PC-3 (cell line): ENCODE results near the gene ARHGAP8.

Experiments used
- EZH2 ChIP-seq: fragments of 300-600 bp; sonication (generic); IDR thresholded peaks from one replicate; pipeline ENCODE4 v1.6.1; 2017; ENCODE audit warnings: antibody characterized with exemption, mild to moderate bottlenecking, low read length; ENCODE audit not compliant: unreplicated experiment
- EZH2phosphoT487 ChIP-seq: fragments of 300-600 bp; sonication (generic); IDR thresholded peaks from 2 replicates; pipeline ENCODE4 v1.6.1; 2018; ENCODE audit warnings: mild to moderate bottlenecking, antibody characterized with exemption, low read length, borderline replicate concordance
- TF ChIP-seq, protein P1 (sequence below): fragments of 300-600 bp; sonication (generic); conservative IDR thresholded peaks from 2 replicates; pipeline ENCODE4 v1.5.1; 2017; ENCODE audit warnings: antibody characterized with exemption, low read depth, mild to moderate bottlenecking, low read length

- TF ChIP-seq EZH2 (no peak), EZH2phosphoT487 (no peak)
- TF ChIP-seq, protein P1, sequence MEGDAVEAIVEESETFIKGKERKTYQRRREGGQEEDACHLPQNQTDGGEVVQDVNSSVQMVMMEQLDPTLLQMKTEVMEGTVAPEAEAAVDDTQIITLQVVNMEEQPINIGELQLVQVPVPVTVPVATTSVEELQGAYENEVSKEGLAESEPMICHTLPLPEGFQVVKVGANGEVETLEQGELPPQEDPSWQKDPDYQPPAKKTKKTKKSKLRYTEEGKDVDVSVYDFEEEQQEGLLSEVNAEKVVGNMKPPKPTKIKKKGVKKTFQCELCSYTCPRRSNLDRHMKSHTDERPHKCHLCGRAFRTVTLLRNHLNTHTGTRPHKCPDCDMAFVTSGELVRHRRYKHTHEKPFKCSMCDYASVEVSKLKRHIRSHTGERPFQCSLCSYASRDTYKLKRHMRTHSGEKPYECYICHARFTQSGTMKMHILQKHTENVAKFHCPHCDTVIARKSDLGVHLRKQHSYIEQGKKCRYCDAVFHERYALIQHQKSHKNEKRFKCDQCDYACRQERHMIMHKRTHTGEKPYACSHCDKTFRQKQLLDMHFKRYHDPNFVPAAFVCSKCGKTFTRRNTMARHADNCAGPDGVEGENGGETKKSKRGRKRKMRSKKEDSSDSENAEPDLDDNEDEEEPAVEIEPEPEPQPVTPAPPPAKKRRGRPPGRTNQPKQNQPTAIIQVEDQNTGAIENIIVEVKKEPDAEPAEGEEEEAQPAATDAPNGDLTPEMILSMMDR = no peak
These were observed 70.2 kb downstream of the ARHGAP8 start for GRCh38 chr22:44822534-44822933.
